UCSD-AML1 (cell line): ENCODE measurements around the gene SESN2.

ENCODE experiments used
- DNase-seq: peaks from one replicate; lab custom pipeline; 2025; ENCODE audit not compliant: unreplicated experiment; lab: John Stamatoyannopoulos, UW

SESN2 gene

DNA sequence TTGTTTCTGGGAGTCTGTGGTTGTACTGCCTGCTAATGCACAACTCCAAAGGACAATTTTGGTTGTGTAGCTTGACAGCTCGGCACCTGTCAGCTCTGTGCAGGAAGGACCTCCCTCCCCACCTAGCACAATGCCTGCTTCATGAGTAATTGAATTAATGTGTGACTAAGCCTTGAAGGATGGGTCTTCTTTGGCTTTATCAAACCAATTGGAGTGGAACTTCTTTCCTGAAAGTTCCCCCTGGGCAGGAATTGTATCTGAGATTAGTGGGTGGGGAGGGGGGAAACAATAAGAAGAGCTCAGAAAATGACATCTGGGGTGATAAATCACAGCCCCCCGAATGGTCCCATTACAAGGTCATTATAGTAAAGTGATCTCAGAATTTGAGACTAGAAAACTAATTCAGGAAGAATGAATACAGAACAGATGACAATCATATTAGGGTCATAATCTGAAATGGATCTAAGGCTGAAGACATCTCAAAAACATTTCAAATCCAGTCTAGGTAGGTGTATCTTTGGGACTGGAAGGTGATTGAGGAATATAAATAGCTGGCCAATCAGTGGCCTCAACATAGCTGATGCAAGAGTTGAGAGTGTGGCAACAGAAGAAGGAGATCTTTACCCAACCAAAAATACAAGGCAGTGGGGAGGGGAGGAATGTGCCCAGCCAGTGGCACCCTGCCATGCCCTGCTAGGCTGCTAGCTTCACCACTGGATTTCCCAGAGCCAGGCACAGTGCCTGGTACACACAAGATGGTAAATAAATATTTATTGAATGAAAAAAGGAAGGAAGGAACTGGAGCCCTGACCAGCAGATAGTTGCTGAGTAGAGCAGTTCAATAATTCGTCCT, 10.1 kb upstream of the SESN2 start:
- peak; percentile 43 for DNase-seq

DNA sequence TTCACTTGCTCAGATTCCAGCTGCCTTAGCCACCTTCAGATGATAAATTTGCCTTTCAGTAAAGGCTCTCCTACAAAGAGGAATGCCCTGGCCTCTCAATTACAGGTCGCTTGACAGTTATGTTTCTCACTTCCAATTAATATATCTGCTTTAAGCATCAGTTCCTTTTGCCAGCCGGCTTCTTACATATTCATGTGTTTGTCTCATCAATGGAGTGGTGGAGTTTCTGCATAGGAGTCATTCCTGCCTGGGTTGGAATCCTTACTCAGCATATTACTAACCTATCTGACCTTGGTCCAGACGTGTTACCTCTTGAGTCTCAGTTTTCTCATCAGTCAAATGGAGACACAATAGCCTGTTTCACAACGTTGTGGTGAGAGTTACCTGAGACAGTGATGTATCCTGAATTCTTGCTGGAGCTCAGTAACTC, 9.4 kb upstream of the SESN2 start:
- no peak for DNase-seq

DNA sequence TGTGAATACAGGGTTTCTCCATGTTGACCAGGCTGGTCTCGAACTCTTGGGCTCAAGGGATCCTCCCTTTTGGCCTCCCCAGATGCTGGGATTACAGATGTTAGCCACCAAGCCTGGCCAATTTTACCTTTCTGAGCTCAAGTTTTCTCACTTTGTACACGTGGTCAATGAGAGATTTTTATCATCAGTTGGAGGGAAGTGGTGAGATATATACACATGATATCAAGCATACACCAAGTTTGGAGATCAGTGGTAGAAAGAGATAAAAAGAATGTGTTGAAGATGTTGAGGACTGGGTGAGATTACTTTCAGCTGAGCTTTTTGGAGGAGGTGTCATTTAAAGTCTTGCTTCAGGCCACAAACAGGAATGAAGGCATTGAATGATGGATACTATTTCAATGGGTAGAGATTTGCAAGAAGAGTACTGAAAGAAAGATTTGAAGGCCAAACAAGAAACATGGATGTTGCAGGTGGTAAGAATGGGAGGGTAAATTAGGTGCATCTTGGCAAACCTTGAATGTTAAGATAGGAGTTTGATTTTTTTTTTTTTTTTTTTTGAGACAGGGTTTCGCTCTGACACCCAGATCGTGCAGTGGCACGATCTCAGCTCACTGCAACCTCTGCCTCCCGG, 3.0 kb upstream of the SESN2 start:
- DNase-seq, result no peak

DNA sequence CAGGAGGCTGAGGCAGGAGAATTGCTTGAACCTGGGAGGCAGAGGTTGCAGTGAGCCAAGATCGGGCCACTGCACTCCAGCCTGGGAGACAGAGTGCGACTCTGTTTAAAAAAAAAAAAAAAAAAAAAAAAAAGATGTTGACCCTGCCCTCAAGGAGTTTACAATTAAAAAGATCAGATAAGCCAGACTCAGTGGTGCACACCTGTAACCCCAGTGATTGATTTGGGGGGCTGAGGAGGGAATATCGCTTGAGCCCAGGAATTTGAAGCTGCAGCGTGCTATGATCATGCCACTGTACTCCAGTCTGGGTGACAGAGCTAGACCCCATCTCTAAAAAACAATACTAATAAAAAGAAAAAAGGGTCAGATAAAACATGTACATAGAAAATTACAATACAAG, 1.6 kb upstream of the SESN2 start:
- DNase-seq, result no peak

DNA sequence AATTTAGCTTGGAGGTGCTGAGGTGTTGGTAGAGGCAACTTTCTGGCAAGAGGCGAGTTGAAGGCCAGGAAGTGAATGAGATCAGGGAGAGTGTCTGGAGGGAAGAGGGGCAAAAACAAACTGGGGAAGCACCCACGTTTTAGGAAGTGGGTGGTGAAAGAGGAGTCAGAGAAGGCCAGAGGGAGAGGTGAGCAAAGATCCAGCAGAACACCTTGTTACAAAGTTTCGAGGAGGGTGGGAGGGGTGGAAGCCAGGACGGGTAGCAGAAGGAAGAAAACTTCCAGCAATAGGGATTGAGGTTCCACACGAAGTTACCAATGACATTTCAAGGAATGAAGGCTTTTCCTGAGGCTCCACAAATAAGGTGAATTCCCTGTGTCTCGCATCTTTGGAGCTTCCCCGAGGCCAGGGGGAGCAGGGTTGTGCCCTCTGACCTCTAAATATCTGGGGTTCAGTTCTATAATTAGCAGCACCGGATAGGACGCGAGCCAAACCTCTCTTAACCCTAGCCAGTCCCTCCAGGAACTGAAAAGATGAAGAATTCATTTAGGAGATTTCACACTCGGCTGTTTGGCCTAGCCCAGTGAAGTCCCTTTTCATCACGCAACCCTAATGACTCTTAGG, 578 bp upstream of the SESN2 start:
- no peak for DNase-seq

DNA sequence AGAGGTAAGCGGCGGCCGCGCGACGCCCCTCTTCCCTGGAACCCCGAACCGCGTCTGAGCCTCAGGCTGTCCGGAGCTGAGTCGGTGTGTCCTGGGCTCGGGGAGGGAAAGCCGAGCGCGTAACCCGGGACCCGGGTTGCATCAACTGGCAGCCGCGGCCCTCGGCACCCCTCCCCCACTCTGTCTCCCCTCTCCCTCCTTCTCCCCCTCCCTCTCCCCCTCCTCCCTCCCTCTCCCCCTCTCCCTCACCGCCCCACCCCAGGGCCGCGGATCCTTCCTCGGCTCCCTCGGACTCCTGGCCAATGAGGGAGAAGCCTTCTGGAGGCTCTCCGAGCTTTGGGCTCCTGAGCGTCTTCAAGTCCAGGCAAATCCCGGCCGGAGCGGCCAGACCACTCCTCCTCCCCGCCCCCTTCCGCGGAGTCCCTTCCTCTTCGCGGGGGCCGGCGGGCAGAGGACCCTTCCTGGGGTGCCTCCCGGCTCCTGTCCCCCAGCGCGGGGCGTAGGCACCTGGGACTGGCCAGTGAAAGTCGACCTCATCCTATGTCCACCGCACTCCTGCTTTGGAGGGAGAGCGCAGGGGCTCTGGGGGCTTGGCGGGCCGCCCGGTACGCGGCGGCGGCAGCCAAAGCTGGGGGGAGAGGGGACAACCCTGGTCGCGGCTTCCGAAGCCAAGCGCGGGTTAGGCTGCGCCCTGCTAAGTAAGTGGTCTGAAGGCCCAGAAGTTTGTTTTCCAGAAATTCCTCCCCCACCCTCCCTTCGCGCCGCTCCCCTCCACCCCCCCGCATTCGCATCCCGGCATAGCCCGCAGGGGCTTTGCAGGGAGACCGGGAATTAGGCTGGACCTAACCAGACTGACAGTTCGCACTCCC, 850 bp downstream of the SESN2 start:
- peak; percentile 47 for DNase-seq

DNA sequence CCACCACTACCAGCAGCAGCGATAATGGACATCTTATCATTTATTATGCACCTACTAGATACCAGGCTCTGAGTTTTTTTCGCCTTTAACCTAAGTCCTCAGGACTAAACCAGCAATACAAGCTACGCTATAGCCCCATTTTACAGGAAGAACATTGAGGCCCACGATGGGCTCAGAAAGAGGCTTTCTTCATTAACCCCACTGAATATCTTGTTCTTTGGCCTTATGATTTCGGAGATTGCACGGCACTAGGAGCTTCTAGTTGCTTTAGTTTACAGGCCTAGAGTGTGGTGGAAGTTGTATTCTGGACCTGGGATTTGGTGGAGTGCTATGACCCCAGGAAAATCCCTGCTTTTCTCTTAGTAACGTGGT, 1.5 kb downstream of the SESN2 start:
- no peak for DNase-seq

DNA sequence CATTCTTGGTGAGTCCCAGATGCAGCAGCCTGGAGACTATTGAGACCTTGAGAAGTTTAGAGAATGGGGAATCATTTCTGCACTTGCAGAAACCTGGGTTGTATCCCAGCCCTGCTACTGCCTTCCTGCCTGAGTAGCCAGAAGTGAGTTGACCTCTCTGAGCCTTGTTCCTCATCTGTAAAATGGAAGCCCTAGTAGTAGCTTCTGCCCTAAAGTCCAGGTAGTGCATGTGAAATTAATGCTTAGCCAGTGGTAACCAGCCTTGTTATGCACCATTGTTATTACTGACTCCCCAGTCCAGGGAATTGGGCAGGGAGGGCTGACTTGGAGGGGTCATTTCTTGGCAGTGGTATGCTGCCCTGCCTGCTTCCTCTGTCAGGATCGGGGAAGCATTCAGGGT, 5.6 kb downstream of the SESN2 start:
- DNase-seq, result no peak

DNA sequence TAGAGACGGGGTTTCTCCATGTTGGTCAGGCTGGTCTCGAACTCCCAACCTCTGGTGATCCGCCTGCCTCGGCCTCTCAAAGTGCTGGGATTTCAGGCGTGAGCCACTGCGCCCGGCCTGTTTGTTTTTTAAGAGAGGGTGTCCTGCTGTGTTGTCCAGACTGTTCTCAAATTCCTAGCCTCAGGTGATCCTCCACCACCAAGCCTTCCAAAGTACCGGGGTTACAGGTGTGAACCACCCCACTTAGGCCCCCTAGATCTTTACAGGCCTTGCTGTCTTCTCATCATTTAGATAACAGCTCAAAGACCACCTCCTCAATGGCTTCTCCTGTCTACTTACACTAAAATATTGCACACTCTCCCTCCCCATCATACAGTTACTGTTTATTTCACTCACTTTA, 6.3 kb downstream of the SESN2 start:
- no peak for DNase-seq

DNA sequence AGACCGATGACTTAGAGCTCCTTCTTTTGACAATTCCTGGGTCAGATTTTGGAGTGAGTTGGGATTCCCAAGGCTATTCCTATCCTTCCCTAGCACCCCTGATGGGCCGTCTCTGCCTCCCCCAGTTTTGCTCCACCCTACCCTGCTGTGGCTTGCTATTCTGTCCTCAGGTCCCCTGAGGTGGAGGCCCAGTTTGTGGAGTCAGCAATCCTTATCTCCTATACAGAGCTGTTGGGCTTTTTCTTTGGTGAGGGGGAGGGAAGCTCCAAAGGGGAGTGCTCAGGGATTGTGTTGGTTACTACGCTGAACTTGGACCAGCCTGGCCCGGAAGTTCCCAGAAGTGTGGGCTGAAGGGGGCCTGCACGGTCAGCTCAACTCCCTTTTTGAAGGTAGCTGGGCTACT, 7.6 kb downstream of the SESN2 start:
- DNase-seq, result no peak

DNA sequence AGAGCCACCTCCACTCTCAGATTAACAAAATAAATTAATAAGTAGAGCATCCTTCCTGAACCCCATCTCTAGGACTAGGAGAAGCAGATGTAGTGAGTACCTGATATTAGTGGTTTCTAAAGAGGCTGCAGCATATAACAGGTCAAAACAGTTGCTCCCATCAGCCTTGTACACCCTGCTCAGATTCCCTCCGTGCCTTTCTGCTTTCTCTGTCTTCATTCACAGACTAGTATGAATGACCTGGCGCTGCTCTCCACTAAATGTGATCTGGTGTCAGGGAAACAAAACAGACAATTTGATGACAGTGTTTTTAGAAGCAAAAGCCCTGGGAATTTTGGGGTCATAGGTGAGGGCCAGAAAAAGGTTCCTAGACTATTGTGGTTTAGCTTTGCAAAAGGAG, 8.3 kb downstream of the SESN2 start:
- no peak for DNase-seq

DNA sequence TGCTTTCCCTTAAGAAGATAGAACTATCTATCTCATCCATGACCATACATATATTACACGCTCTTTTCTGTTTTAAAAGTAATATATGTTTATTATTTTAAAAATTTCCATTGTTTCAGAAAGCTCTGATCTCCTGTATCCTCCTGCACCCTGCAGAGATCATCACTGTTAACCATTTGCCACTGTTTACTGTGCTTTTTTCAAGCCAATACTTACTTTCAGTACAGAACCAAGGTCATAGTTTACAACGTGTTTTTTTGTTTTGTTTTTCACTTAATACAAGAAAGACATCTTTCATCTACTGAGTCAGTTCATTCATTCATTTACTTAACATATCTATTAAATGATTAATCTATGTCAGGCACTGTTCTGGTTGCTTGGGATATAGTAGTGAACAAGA, 10.2 kb downstream of the SESN2 start:
- DNase-seq, result no peak

DNA sequence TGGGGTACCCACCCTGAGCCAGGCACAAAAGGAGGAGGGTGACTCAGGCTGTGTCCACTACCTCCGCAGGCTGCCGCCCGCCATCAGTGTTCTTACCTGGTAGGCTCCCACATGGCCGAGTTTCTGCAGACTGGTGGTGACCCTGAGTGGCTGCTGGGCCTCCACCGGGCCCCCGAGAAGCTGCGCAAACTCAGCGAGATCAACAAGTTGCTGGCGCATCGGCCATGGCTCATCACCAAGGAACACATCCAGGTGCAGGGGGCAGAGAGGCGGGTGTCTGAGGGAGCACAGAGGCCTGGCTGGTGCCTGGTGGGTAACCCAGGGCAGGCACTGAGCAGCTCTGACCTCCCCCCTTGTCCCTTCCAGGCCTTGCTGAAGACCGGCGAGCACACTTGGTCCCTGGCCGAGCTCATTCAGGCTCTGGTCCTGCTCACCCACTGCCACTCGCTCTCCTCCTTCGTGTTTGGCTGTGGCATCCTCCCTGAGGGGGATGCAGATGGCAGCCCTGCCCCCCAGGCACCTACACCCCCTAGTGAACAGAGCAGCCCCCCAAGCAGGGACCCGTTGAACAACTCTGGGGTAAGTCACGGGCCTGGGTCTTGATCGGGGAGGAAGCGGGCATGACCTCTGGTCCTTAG, 13.0 kb downstream of the SESN2 start:
- no peak for DNase-seq

DNA sequence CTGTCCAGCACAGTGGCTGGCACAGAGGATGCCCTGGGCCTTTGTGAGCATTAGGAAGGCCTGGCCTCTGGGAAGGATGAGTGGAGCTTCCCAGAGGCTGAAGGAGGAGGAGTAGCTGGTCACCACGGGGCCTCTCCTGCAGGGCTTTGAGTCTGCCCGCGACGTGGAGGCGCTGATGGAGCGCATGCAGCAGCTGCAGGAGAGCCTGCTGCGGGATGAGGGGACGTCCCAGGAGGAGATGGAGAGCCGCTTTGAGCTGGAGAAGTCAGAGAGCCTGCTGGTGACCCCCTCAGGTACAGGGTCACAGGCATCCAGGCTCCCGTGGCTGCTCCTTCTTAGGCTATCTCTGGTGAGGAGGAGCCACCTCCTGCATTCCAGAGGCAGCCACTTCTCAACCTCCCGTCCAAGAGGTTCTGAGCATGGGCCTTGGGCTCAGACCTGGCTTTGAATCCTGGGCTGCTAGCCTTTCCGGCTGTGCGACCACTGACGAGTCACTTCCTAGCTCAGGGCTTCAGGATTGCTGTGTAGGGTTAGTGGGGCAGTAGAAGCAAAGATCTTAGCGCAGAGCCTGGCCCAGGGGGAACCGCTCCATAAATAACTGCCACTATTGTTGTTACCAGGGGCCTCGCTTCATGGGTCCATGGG, 14.0 kb downstream of the SESN2 start:
- no peak for DNase-seq

DNA sequence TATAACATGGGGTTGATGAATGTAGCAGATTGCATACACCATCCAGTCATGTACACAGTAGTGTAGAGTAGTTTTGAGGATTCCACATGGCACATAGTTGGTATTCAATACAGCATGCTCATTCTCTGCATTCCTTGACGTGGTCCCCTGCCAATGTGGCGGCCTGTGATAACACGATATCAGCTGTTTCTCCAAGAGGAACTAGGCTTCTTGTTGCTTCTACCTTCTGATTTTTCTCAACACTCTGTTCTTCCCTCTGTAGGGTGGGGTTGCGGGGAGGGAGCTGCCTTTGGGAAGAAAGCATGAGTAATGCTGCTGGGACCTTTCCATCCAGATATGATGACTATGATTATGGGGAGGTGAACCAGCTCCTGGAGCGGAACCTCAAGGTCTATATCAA, 19.4 kb downstream of the SESN2 start:
- no peak for DNase-seq

DNA sequence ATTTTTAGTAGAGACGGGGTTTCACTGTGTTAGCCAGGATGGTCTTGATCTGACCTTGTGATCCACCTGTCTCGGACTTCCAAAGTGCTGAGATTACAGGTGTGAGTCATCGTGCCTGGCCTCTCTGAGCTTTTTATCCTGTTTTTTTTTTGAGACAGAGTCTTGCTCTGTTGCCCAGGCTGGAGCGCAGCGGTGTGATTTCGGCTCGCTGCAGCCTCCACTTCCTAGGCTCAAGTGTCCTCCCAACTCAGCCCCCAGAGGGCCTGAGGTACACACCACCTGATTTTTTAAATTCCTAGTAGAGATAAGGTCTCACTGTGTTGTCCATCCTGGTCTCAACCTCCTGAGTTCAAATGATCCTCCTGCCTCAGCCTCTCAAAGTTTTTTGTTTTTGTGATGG, 20.4 kb downstream of the SESN2 start:
- DNase-seq, result no peak

DNA sequence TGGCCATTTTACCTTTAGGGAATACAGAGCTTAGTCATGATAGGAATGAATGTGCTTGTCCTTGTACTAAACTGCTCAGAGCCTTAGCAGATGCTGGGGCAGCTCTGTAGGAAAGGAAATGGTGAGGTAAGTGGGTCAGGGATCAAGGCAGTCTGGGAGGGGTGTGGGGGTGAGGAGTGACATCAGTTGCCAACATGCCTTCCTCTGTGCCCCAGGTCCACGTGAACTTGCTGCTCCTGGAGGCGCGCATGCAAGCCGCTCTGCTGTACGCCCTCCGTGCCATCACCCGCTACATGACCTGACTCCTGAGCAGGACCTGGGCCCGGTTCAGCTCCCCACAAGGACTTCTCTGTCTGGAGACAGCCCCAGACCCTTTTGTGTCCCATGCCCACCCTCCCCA, 21.2 kb downstream of the SESN2 start:
- no peak for DNase-seq

DNA sequence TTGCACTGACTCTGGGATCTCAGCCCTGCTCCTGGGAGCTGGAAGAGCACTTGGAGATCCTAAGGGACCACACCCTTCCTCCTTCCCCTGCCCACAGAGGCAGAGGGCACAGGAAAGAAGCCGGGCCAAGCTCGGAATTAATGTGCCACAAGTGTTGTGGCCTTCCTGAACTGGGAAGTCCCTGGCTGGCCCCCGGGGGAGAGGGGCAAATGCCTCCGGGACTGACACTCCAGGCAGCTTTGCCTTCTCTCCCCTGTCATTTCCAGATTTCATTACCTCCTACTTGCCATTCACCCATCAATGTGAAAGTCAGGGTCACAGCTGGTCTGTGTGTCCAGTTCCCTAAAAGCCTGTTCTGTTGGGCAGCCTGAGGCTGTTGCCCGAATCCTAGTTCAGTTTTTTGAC, 21.7 kb downstream of the SESN2 start:
- DNase-seq, result no peak

DNA sequence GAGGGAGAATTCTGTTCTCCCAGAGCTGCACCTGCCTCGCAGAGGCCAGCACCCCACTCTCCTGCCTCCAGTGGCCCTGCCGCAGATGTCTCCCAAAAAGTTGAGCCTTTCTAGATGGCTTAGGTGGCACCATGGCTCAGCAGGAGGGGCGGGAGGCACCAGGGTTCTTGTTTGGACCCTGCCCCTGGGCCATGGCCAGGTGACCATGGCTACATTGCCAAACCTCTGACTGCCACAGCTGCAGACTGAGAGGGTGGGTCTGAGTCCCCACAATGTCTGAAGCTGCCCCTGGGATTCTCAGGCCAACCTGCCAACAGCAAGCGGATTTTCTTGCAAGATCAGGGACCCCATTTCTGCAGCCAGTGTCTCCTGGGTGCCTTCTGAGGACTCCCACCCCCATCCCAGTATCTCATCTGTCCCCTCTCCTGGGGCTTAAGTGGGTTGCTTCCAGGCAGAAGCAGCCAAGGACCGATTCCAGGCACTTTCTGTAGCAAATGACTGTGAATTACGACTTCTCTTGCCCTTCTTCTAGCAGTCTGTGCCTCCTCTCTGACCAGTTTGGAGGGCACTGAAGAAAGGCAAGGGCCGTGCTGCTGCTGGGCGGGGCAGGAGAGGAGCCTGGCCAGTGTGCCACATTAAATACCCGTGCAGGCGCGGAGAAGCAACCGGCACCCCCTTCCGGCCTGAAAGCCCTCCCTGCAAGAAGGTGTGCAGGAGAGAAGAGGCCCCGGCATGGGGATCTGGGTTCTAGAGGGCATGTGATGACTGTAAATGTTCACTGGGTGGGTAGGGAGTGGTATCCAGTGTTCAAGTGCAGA, 22.5 kb downstream of the SESN2 start:
- no peak for DNase-seq
